8988T (cell line): ENCODE data around the gene FILIP1L.

Experiments
- DNase-seq: peaks from one replicate; pipeline ENCODE4 v3.0.0; 2011

The FILIP1L gene

GRCh38 chr3:100124201-100124761 lies 10.0 kb upstream of the FILIP1L start:
- DNase-seq, result no peak

GRCh38 chr3:100123112-100123511 lies 8.8 kb upstream of the FILIP1L start:
- DNase-seq, result no peak

- DNase-seq, result no peak
Measured at GRCh38 chr3:100122321-100122720, 8.0 kb upstream of the FILIP1L start.

- DNase-seq, result no peak
Measured at GRCh38 chr3:100120693-100121092, 6.4 kb upstream of the FILIP1L start.

GRCh38 chr3:100120012-100120411 lies 5.7 kb upstream of the FILIP1L start:
- no peak for DNase-seq

- no peak for DNase-seq
Measured at GRCh38 chr3:100117093-100117492, 2.8 kb upstream of the FILIP1L start.

GRCh38 chr3:100113723-100114412 lies 433 bp downstream of the FILIP1L start:
- DNase-seq, result no peak

- DNase-seq, result no peak
Measured at GRCh38 chr3:100111728-100112127, 2.6 kb downstream of the FILIP1L start.

- no peak for DNase-seq
Measured at GRCh38 chr3:100110162-100110561, 4.1 kb downstream of the FILIP1L start.

- no peak for DNase-seq
Measured at GRCh38 chr3:100108464-100109079, 5.7 kb downstream of the FILIP1L start.

- DNase-seq, result no peak
Measured at GRCh38 chr3:100107221-100107814, 7.0 kb downstream of the FILIP1L start.

GRCh38 chr3:100106531-100107141 lies 7.7 kb downstream of the FILIP1L start:
- no peak for DNase-seq

- DNase-seq, result no peak
Measured at GRCh38 chr3:100106094-100106493, 8.2 kb downstream of the FILIP1L start.

- DNase-seq, result no peak
Measured at GRCh38 chr3:100105501-100105900, 8.8 kb downstream of the FILIP1L start.

- DNase-seq, result no peak
Measured at GRCh38 chr3:100104817-100105413, 9.4 kb downstream of the FILIP1L start.

- no peak for DNase-seq
Measured at GRCh38 chr3:100104442-100104798, 9.9 kb downstream of the FILIP1L start.

GRCh38 chr3:100103558-100104441 lies 10.5 kb downstream of the FILIP1L start:
- DNase-seq, result no peak

GRCh38 chr3:100102757-100103156 lies 11.5 kb downstream of the FILIP1L start:
- no peak for DNase-seq

- DNase-seq, result no peak
Measured at GRCh38 chr3:100100425-100100824, 13.9 kb downstream of the FILIP1L start.

- DNase-seq, result no peak
Measured at GRCh38 chr3:100099621-100100020, 14.7 kb downstream of the FILIP1L start.

- DNase-seq, result no peak
Measured at GRCh38 chr3:100098784-100099070, 15.6 kb downstream of the FILIP1L start.
